Thoracic aorta (tissue), 2 donors: ENCODE measurements around the gene COL6A2. TPM values are rescaled to one million over a fixed set of nuclear protein-coding genes. Genes with fewer than 3 reads are reported as not detected.

Source experiments
- ATAC-seq: fragments of 150-250 bp; one replicate; pipeline ENCODE4 v1.8.0; 2017; ENCODE audit warnings: low read depth; ENCODE audit not compliant: insufficient number of reproducible peaks, low FRiP score
- DNase-seq: peaks from one replicate; pipeline ENCODE4 v3.0.0-alpha.2; 2020; ENCODE audit warnings: low spot score
- H3K27ac ChIP-seq, 2 donors: fragments of 200-600 bp; sonication (generic); 1 replicate in 1 of 2; 2 replicates in 1 of 2; pipeline ENCODE4 v1.5.1; 2016; ENCODE audit warnings: mild to moderate bottlenecking in 2 of 2, moderate library complexity in 2 of 2
- H3K27me3 ChIP-seq: fragments of 200-600 bp; sonication (generic); replicated peaks from 2 replicates; pipeline ENCODE4 v1.6.0; 2016; ENCODE audit warnings: mild to moderate bottlenecking; ENCODE audit not compliant: insufficient read depth
- H3K36me3 ChIP-seq: fragments of 200-600 bp; sonication (generic); one replicate; pipeline ENCODE4 v1.5.1; 2016
- H3K4me1 ChIP-seq, 2 donors: fragments of 200-600 bp; sonication (generic); 1 replicate in 1 of 2; 2 replicates in 1 of 2; pipeline versions ENCODE4 v1.5.1 to v1.6.0; 2016; ENCODE audit warnings: low read depth in 2 of 2, mild to moderate bottlenecking in 1 of 2; ENCODE audit not compliant: control insufficient read depth in 1 of 2
- H3K4me3 ChIP-seq: fragments of 200-600 bp; sonication (generic); 2 replicates; pipeline ENCODE4 v1.5.1; 2016; ENCODE audit warnings: mild to moderate bottlenecking
- H3K9me3 ChIP-seq: fragments of 200-600 bp; sonication (generic); 2 replicates; pipeline ENCODE4 v1.5.1; 2016
- total RNA-seq, 2 donors: library from RNA; depleted of rRNA; stranded (reverse); fragments of >200 nt; gene quantifications; one replicate each; pipeline versions ENCODE4 v1.1.0 to v1.2.3, GENCODE V29; 2016
- TF ChIP-seq, protein P1 (sequence below): fragments of 200-600 bp; sonication (generic); IDR thresholded peaks from one replicate; pipeline ENCODE4 v1.5.1; 2019; ENCODE audit warnings: antibody characterized with exemption

Gene COL6A2
- total RNA-seq, 2 donors from 2014 or later = 1,835 to 1,885 TPM

- no peaks in the 10 kb centered on the region for H3K27me3 ChIP-seq
- H3K27ac ChIP-seq = peak overlapping the region; percentile 92 to 98
- no peak for DNase-seq
- H3K4me3 ChIP-seq = peak overlapping the region; percentile 54
- H3K36me3 ChIP-seq = no peaks in the 10 kb centered on the region
- TF ChIP-seq, protein P1, sequence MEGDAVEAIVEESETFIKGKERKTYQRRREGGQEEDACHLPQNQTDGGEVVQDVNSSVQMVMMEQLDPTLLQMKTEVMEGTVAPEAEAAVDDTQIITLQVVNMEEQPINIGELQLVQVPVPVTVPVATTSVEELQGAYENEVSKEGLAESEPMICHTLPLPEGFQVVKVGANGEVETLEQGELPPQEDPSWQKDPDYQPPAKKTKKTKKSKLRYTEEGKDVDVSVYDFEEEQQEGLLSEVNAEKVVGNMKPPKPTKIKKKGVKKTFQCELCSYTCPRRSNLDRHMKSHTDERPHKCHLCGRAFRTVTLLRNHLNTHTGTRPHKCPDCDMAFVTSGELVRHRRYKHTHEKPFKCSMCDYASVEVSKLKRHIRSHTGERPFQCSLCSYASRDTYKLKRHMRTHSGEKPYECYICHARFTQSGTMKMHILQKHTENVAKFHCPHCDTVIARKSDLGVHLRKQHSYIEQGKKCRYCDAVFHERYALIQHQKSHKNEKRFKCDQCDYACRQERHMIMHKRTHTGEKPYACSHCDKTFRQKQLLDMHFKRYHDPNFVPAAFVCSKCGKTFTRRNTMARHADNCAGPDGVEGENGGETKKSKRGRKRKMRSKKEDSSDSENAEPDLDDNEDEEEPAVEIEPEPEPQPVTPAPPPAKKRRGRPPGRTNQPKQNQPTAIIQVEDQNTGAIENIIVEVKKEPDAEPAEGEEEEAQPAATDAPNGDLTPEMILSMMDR = no peak
- no peak for ATAC-seq
- peaks cover 33 to 68% of the 10 kb centered on the region in 2 donors for H3K4me1 ChIP-seq
- no peaks in the 10 kb centered on the region for H3K9me3 ChIP-seq
These were observed 42.0 kb upstream of the COL6A2 start for GRCh38 chr21:46055863-46056281.

DNA sequence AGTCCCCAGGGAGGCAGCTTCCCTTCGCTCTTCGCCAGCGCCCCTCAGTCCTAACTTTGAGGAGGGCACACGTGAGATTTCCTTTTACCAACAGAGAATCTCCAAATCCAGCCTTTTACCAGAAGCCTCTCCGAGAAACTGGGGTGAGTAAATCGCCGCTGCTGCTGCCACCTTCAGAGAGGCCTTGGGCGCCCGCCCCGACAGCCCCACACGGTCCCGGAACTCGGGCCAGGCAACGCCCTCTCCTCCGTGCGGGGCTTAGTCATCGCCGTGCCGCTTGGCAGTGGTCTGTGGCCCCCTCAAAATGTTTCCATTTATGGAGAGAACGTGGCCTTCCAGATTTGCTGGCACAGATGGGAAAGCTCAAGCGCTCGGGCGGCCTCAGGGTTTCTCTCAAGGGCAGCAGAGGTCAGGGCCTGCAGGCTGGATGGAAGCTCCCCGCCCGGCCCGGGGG lies 41.4 kb upstream of the COL6A2 start:
- peak overlapping the region; percentile 92 to 98 for H3K27ac ChIP-seq
- no peaks in the 10 kb centered on the region for H3K36me3 ChIP-seq
- H3K27me3 ChIP-seq = no peaks in the 10 kb centered on the region
- H3K9me3 ChIP-seq = no peaks in the 10 kb centered on the region
- peaks cover 39 to 72% of the 10 kb centered on the region in 2 donors for H3K4me1 ChIP-seq
- H3K4me3 ChIP-seq = peak overlapping the region; percentile 54
- DNase-seq (peak; percentile 70), ATAC-seq (peak; percentile 84)
- TF ChIP-seq, protein P1 = no peak

GRCh38 chr21:46057111-46057709 lies 40.7 kb upstream of the COL6A2 start:
- peaks cover 39 to 72% of the 10 kb centered on the region in 2 donors for H3K4me1 ChIP-seq
- H3K9me3 ChIP-seq = no peaks in the 10 kb centered on the region
- no peaks in the 10 kb centered on the region for H3K36me3 ChIP-seq
- TF ChIP-seq, protein P1 = no peak
- ATAC-seq (no peak), DNase-seq (no peak)
- peak overlapping the region; percentile 92 to 98 for H3K27ac ChIP-seq
- H3K4me3 ChIP-seq = peak overlapping the region; percentile 4
- H3K27me3 ChIP-seq = no peaks in the 10 kb centered on the region

- H3K4me1 ChIP-seq = peaks cover 39 to 75% of the 10 kb centered on the region in 2 donors
- H3K27me3 ChIP-seq = no peaks in the 10 kb centered on the region
- H3K9me3 ChIP-seq = no peaks in the 10 kb centered on the region
- no peak for DNase-seq
- no peaks in the 10 kb centered on the region for H3K36me3 ChIP-seq
- no peak overlapping the region for H3K4me3 ChIP-seq
- H3K27ac ChIP-seq = peak overlapping the region; percentile 92 to 98
- TF ChIP-seq, protein P1 = no peak
- no peak for ATAC-seq
These were observed 40.1 kb upstream of the COL6A2 start for GRCh38 chr21:46057710-46058241.

GRCh38 chr21:46058431-46059145 lies 39.3 kb upstream of the COL6A2 start:
- Histone ChIP-seq H3K36me3 (no peaks in the 10 kb centered on the region), H3K27ac (peak overlapping the region; percentile 92 to 98), H3K4me1 (peaks cover 39 to 80% of the 10 kb centered on the region in 2 donors), H3K4me3 (no peak overlapping the region), H3K27me3 (no peaks in the 10 kb centered on the region), H3K9me3 (no peaks in the 10 kb centered on the region)
- no peak for DNase-seq
- no peak for ATAC-seq
- TF ChIP-seq, protein P1 = no peak
